ENCODE measurements around the gene PHC2. TPM values are rescaled to one million over a fixed set of nuclear protein-coding genes. Genes with fewer than 3 reads are reported as not detected.

Gene PHC2
- total RNA-seq, 2 experiments from 2014 or later, result 37.7 to 39.5 TPM

GRCh38 chr1:33367485-33368405, 63.1 kb downstream of the PHC2 start:
- Histone ChIP-seq H3K27me3 (ENCODE audit: control insufficient read depth in 1 of 2, insufficient read depth in 2 of 2, low read length in 2 of 2) (peaks cover 0 to 4% of the 10 kb centered on the region in 2 experiments), H3K9me3 (ENCODE audit: control insufficient read depth in 1 of 2, insufficient read depth in 1 of 2, low read length in 2 of 2) (no peaks in the 10 kb centered on the region), H3K4me1 (ENCODE audit: insufficient read depth, low read length) (peaks cover 9% of the 10 kb centered on the region), H3K27ac (ENCODE audit: low read depth in 1 of 2, low read length in 2 of 2) (no peak overlapping the region), H3K36me3 (ENCODE audit: insufficient read depth, low read length) (no peaks in the 10 kb centered on the region), H3K4me3 (ENCODE audit: low read length) (no peak overlapping the region)
- POLR2A ChIA-PET, result no interaction called here
- CTCF ChIA-PET, result interaction anchor here (0.6 to 2.9 kb wide), 2 partner anchors 69 to 72 kb away, joined by 3 to 15 read pairs; no protein-coding TSS in a partner anchor
- no peaks in the 10 kb centered on the region for H3K4me1 Mint-ChIP-seq (ENCODE audit: low read depth)
- H3K9me3 Mint-ChIP-seq, result no peaks in the 10 kb centered on the region
- intact Hi-C loops (cut with DNase I, micrococcal nuclease), result loop anchor here (1.0 to 10.0 kb wide), 7 partner anchors 72 to 435 kb away; partner anchors contain the start of gene ZSCAN20 (in 1 of the 2)
- TF ChIP-seq, protein P1, sequence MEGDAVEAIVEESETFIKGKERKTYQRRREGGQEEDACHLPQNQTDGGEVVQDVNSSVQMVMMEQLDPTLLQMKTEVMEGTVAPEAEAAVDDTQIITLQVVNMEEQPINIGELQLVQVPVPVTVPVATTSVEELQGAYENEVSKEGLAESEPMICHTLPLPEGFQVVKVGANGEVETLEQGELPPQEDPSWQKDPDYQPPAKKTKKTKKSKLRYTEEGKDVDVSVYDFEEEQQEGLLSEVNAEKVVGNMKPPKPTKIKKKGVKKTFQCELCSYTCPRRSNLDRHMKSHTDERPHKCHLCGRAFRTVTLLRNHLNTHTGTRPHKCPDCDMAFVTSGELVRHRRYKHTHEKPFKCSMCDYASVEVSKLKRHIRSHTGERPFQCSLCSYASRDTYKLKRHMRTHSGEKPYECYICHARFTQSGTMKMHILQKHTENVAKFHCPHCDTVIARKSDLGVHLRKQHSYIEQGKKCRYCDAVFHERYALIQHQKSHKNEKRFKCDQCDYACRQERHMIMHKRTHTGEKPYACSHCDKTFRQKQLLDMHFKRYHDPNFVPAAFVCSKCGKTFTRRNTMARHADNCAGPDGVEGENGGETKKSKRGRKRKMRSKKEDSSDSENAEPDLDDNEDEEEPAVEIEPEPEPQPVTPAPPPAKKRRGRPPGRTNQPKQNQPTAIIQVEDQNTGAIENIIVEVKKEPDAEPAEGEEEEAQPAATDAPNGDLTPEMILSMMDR (IDR thresholded peaks at IDR 0.05), result peak; percentile 97
- no peak overlapping the region for H3K4me3 Mint-ChIP-seq
- DNase-seq (peak; percentile 77 to 93 (median 86)), ATAC-seq (ENCODE audit: poor library complexity) (peak; percentile 99)
- H3K27me3 Mint-ChIP-seq, result no peaks in the 10 kb centered on the region
- H3K36me3 Mint-ChIP-seq (ENCODE audit: low read depth), result no peaks in the 10 kb centered on the region
- no peak overlapping the region for H3K27ac Mint-ChIP-seq

GRCh38 chr1:33366762-33367484, 64.0 kb downstream of the PHC2 start:
- Mint-ChIP-seq H3K9me3 (no peaks in the 10 kb centered on the region), H3K27ac (no peak overlapping the region), H3K36me3 (ENCODE audit: low read depth) (no peaks in the 10 kb centered on the region), H3K4me1 (ENCODE audit: low read depth) (no peaks in the 10 kb centered on the region), H3K4me3 (no peak overlapping the region), H3K27me3 (no peaks in the 10 kb centered on the region)
- H3K4me3 ChIP-seq (ENCODE audit: low read length), result no peak overlapping the region
- H3K27ac ChIP-seq (ENCODE audit: low read depth in 1 of 2, low read length in 2 of 2), result no peak overlapping the region
- DNase-seq, result no peak
- ChIA-PET POLR2A (interaction anchor here (0.6 kb wide), 1 partner anchor 23 kb away, joined by 3 read pairs; no protein-coding TSS in a partner anchor), CTCF (interaction anchor here (0.6 to 2.9 kb wide), 2 partner anchors 70 to 71 kb away, joined by 3 to 15 read pairs; no protein-coding TSS in a partner anchor)
- peaks cover 9% of the 10 kb centered on the region for H3K4me1 ChIP-seq (ENCODE audit: insufficient read depth, low read length)
- ATAC-seq (ENCODE audit: poor library complexity), result no peak
- no peaks in the 10 kb centered on the region for H3K36me3 ChIP-seq (ENCODE audit: insufficient read depth, low read length)
- no peaks in the 10 kb centered on the region for H3K9me3 ChIP-seq (ENCODE audit: control insufficient read depth in 1 of 2, insufficient read depth in 1 of 2, low read length in 2 of 2)
- peaks cover 0 to 4% of the 10 kb centered on the region in 2 experiments for H3K27me3 ChIP-seq (ENCODE audit: control insufficient read depth in 1 of 2, insufficient read depth in 2 of 2, low read length in 2 of 2)
- TF ChIP-seq, protein P1 (IDR thresholded peaks at IDR 0.05), result no peak
- intact Hi-C loops (cut with DNase I, micrococcal nuclease), result loop anchor here (1.0 to 10.0 kb wide), 7 partner anchors 72 to 435 kb away; partner anchors contain the start of gene ZSCAN20 (in 1 of the 2)

GRCh38 chr1:33365560-33365997, 65.3 kb downstream of the PHC2 start:
- H3K27ac Mint-ChIP-seq, result no peak overlapping the region
- Histone ChIP-seq H3K9me3 (ENCODE audit: control insufficient read depth in 1 of 2, insufficient read depth in 1 of 2, low read length in 2 of 2) (no peaks in the 10 kb centered on the region), H3K4me3 (ENCODE audit: low read length) (no peak overlapping the region), H3K4me1 (ENCODE audit: insufficient read depth, low read length) (peaks cover 9% of the 10 kb centered on the region), H3K27me3 (ENCODE audit: control insufficient read depth in 1 of 2, insufficient read depth in 2 of 2, low read length in 2 of 2) (peaks cover 0 to 4% of the 10 kb centered on the region in 2 experiments), H3K36me3 (ENCODE audit: insufficient read depth, low read length) (no peaks in the 10 kb centered on the region), H3K27ac (ENCODE audit: low read depth in 1 of 2, low read length in 2 of 2) (no peak overlapping the region)
- no peaks in the 10 kb centered on the region for H3K27me3 Mint-ChIP-seq
- H3K36me3 Mint-ChIP-seq (ENCODE audit: low read depth), result no peaks in the 10 kb centered on the region
- peaks cover 6% of the 10 kb centered on the region for H3K4me1 Mint-ChIP-seq (ENCODE audit: low read depth)
- DNase-seq (no peak), ATAC-seq (ENCODE audit: poor library complexity) (no peak)
- ChIA-PET POLR2A (no interaction called here), CTCF (interaction anchor here (2.9 kb wide), 1 partner anchor 70 kb away, joined by 15 read pairs; no protein-coding TSS in a partner anchor)
- TF ChIP-seq, protein P1 (IDR thresholded peaks at IDR 0.05), result no peak
- no peak overlapping the region for H3K4me3 Mint-ChIP-seq
- intact Hi-C loops (cut with DNase I, micrococcal nuclease), result loop anchor here (5.0 to 10.0 kb wide), 4 partner anchors 107 to 433 kb away; partner anchors contain the start of gene ZSCAN20 (in 1 of the 2)
- H3K9me3 Mint-ChIP-seq, result no peaks in the 10 kb centered on the region

All from CD4-positive, alpha-beta T cell (primary cell).